ENCODE data around the gene TMEM163. TPM values are rescaled to one million over a fixed set of nuclear protein-coding genes. Genes with fewer than 3 reads are reported as not detected.

TMEM163 gene
- total and polyA plus RNA-seq, 8 donors, result 0.58 to 16.7 (median 3.2) TPM; not detected in 1

- Histone ChIP-seq H3K4me3 (no peak overlapping the region), H3K9me3 (no peaks in the 10 kb centered on the region), H3K27ac (no peak overlapping the region), H3K36me3 (peaks cover 0 to 28% (median 18%) of the 10 kb centered on the region in 4 donors), H3K4me1 (peaks cover 4 to 15% (median 9%) of the 10 kb centered on the region in 4 donors), H3K27me3 (no peaks in the 10 kb centered on the region)
- intact Hi-C loops (cut with DNase I; ENCODE audit: low total_unique reads), result loop anchor here (10.0 kb wide), 1 partner anchor 341 kb away; no protein-coding TSS in a partner anchor
- DNase-seq, result peak in 1 of 2 donors; percentile 23
- 83 to 94% (median 87%) methylated on average over 10 of the region's 10 CpGs for WGBS, 5 donors
- TF ChIP-seq EP300 (IDR thresholded peaks at IDR 0.05) (no peak), POLR2AphosphoS5 (IDR thresholded peaks at IDR 0.05) (no peak), CTCF (IDR thresholded peaks at IDR 0.05) (no peak), POLR2A (IDR thresholded peaks at IDR 0.05) (no peak)
Measured at GRCh38 chr2:134455426-134455825, 263.4 kb downstream of the TMEM163 start.

- H3K4me3 ChIP-seq, result no peak overlapping the region
- H3K36me3 ChIP-seq, result peaks cover 0 to 32% (median 22%) of the 10 kb centered on the region in 4 donors
- intact Hi-C loops (cut with DNase I; ENCODE audit: low total_unique reads), result loop anchor here (10.0 kb wide), 1 partner anchor 340 kb away; no protein-coding TSS in a partner anchor
- peak in 1 of 2 donors; percentile 23 for DNase-seq
- H3K27ac ChIP-seq, result no peak overlapping the region
- TF ChIP-seq CTCF (IDR thresholded peaks at IDR 0.05), result no peak
- TF ChIP-seq EP300 (IDR thresholded peaks at IDR 0.05), result no peak
- TF ChIP-seq POLR2A (IDR thresholded peaks at IDR 0.05), result no peak
- TF ChIP-seq POLR2AphosphoS5 (IDR thresholded peaks at IDR 0.05), result no peak
- no peaks in the 10 kb centered on the region for H3K27me3 ChIP-seq
- 78 to 86% (median 82%) methylated on average over 5 to 6 of the region's 6 CpGs for WGBS, 5 donors
- H3K9me3 ChIP-seq, result no peaks in the 10 kb centered on the region
- peaks cover 4 to 11% (median 9%) of the 10 kb centered on the region in 4 donors for H3K4me1 ChIP-seq
Measured at GRCh38 chr2:134454931-134455330, 263.9 kb downstream of the TMEM163 start.

GRCh38 chr2:134454426-134454825 is 264.4 kb downstream of the TMEM163 start:
- TF ChIP-seq POLR2A (IDR thresholded peaks at IDR 0.05) (no peak), CTCF (IDR thresholded peaks at IDR 0.05) (no peak), POLR2AphosphoS5 (IDR thresholded peaks at IDR 0.05) (no peak)
- Histone ChIP-seq H3K36me3 (peaks cover 0 to 37% (median 27%) of the 10 kb centered on the region in 4 donors), H3K9me3 (no peaks in the 10 kb centered on the region), H3K27me3 (no peaks in the 10 kb centered on the region), H3K4me1 (peaks cover 4 to 11% (median 9%) of the 10 kb centered on the region in 4 donors), H3K27ac (no peak overlapping the region), H3K4me3 (no peak overlapping the region)
- DNase-seq, result no peak
- intact Hi-C loops (cut with DNase I; ENCODE audit: low total_unique reads), result loop anchor here (10.0 kb wide), 1 partner anchor 340 kb away; no protein-coding TSS in a partner anchor
- WGBS, 5 donors, result 70 to 77% (median 74%) methylated on average over 8 of the region's 8 CpGs

- intact Hi-C loops (cut with DNase I; ENCODE audit: low total_unique reads), result loop anchor here (10.0 kb wide), 1 partner anchor 339 kb away; no protein-coding TSS in a partner anchor
- Histone ChIP-seq H3K4me1 (peaks cover 4 to 11% (median 9%) of the 10 kb centered on the region in 4 donors), H3K27ac (no peak overlapping the region), H3K27me3 (no peaks in the 10 kb centered on the region), H3K4me3 (no peak overlapping the region), H3K36me3 (peaks cover 0 to 42% (median 32%) of the 10 kb centered on the region in 4 donors), H3K9me3 (no peaks in the 10 kb centered on the region)
- TF ChIP-seq POLR2A (IDR thresholded peaks at IDR 0.05) (no peak), CTCF (IDR thresholded peaks at IDR 0.05) (no peak), POLR2AphosphoS5 (IDR thresholded peaks at IDR 0.05) (no peak), EP300 (IDR thresholded peaks at IDR 0.05) (no peak)
- DNase-seq, result peak in 1 of 2 donors; percentile 13
- WGBS, 5 donors, result 81 to 87% (median 86%) methylated on average over 10 of the region's 10 CpGs
Measured at GRCh38 chr2:134453973-134454372, 264.8 kb downstream of the TMEM163 start.

Data from stomach (tissue), 9 donors.